Adrenal gland (tissue), 12 donors: ENCODE data around the gene MAP7D1. TPM values are rescaled to one million over a fixed set of nuclear protein-coding genes. Genes with fewer than 3 reads are reported as not detected.

Experiments
- DNase-seq, 7 donors: peaks; one replicate each; pipeline ENCODE4 v3.0.0-alpha.2; 2019 to 2020
- H3K27ac ChIP-seq, 5 donors: fragments of 200-600 bp; sonication (generic) in 4 of 5; 1 replicate in 3 of 5; 2 replicates in 2 of 5; pipeline versions ENCODE4 v1.5.1 to v1.8.0; 2016 to 2020; ENCODE audit warnings: mild to moderate bottlenecking in 1 of 5
- H3K27me3 ChIP-seq: fragments of 200-600 bp; 2 replicates; pipeline ENCODE4 v1.8.0; 2021
- H3K36me3 ChIP-seq, 2 donors: fragments of 200-600 bp; replicated peaks in 1 of 2; 1 replicate in 1 of 2; 2 replicates in 1 of 2; pipeline versions ENCODE4 v1.5.1 to v1.8.0; 2018 to 2022
- H3K4me1 ChIP-seq, 2 donors: fragments of 200-600 bp; replicated peaks in 1 of 2; 1 replicate in 1 of 2; 2 replicates in 1 of 2; pipeline versions ENCODE4 v1.5.1 to v1.8.0; 2018 to 2021
- H3K4me3 ChIP-seq, 4 donors: fragments of 200-600 bp; sonication (generic) in 3 of 4; one replicate each; pipeline ENCODE4 v1.5.1; 2016 to 2018
- H3K9me3 ChIP-seq, 3 donors: fragments of 200-600 bp; sonication (generic) in 1 of 3; replicated peaks in 1 of 3; 1 replicate in 2 of 3; 2 replicates in 1 of 3; pipeline versions ENCODE4 v1.5.1 to v1.8.0; 2016 to 2021
- POLR2A ChIP-seq, 2 donors: fragments of 450-650 bp; IDR thresholded peaks; one replicate each; pipeline ENCODE4 v1.6.1; 2017; ENCODE audit warnings: antibody characterized with exemption in 2 of 2, mild to moderate bottlenecking in 2 of 2, moderate library complexity in 1 of 2
- whole genome bisulfite sequencing, 4 donors: extraction: QIAGEN DNeasy Blood & Tissue Kit in 2 of 4; methylation state at CpG; one replicate each; pipeline versions ENCODE4 v1.1.5 to v1.1.7; 2013 to 2017; 5-methylcytosine and 5-hydroxymethylcytosine counted together
- intact Hi-C, 2 donors: fragments of 100-400 bp; cut with DNase I; formaldehyde crosslinking; loops; one replicate each; pipeline versions ENCODE4 v1.14.1 to v1.15.0; 2022 to 2023
- polyA plus RNA-seq, 3 donors: library from polyadenylated mRNA; stranded (reverse); fragments of 200-250 nt in 2 of 3; fragments of 350-450 nt in 1 of 3; fragmentation: Illumina TruSeq in 1 of 3; extraction: RNeasy Lipid Tissue Mini Kit (QIAGEN cat#74804) in 1 of 3; gene quantifications; one replicate each; pipeline ENCODE4 v1.2.3, GENCODE V29; 2013 to 2014
- total RNA-seq, 9 donors: library from RNA; depleted of rRNA in 4 of 9; stranded (reverse); fragments of >200 nt in 4 of 9; fragments of 120-200 nt in 1 of 9; fragmentation: NEBNext Ultra II Directional in 1 of 9; extraction: Animal tissue kit (Norgen Biotek cat#: 25700) in 1 of 9; gene quantifications; one replicate each; pipeline versions ENCODE4 v1.1.0 to v1.2.4, GENCODE V29; 2013 to 2023
- TF ChIP-seq, protein P1 (sequence below), 6 experiments: fragments of 450-650 bp in 4 of 6; fragments of 200-600 bp in 2 of 6; sonication (generic) in 1 of 6; IDR thresholded peaks; 1 replicate in 5 of 6; 2 replicates in 1 of 6; pipeline versions ENCODE4 v1.5.1 to v1.8.0; 2016 to 2021; ENCODE audit warnings: antibody characterized with exemption in 6 of 6, mild to moderate bottlenecking in 2 of 6, moderate library complexity in 1 of 6
- donor health status: healthy with polysubstance abuse.
- donor health status: Bipolar disorder and iron deficiency.
- donor health status: DM: yes; HTN: yes; CAD: no.
- donor health status: DM: no; HTN: no; CAD: no.
- donor health status: DM: no; HTN: no; CAD: no.
- donor health status: DM: yes; HTN: yes; CAD: no.

Gene MAP7D1
- total and polyA plus RNA-seq, 12 donors = 11.8 to 121 (median 68.3) TPM

DNA sequence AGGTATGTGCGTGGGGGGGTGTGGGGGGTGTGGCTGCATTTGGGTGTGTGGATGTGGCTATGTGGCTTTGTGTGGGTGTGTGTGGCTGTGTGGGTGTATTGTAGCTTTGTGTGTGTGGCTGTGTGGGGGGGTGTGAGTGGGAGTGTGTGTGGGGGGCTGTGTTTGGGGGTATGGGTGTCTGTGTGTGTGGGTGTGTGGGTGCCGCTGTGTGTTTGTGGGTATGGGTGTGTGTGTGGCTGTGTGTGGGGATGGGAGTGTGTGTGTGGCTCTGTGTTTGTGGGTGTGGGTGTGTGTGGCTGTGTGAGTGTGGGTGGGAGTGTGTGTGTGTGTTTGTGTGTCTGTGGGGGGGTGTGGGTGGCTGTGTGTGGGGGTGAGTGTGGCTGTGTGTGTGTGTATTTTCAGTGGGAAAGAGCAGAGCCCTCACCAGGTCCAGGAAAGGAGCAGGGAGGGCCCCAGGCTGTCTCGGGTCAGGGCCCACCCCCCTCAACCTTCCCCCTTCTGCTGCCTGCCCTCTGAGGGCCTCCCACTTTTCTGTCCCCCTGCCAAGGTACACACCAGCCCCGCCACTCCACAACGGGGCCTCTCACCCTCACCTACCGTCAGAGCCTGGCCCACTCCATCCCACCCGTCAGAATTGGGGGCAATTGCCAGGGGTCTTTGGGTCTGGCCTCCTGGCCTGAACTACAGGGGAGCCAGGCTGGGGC is 29.0 kb upstream of the MAP7D1 start:
- intact Hi-C loops = no loop called here
- H3K4me3 ChIP-seq = no peak overlapping the region
- DNase-seq = no peak
- H3K4me1 ChIP-seq = peaks cover 0 to 6% of the 10 kb centered on the region in 2 donors
- peaks cover 3% of the 10 kb centered on the region for H3K27me3 ChIP-seq
- H3K36me3 ChIP-seq = no peaks in the 10 kb centered on the region
- H3K9me3 ChIP-seq = no peaks in the 10 kb centered on the region
- TF ChIP-seq, protein P1, sequence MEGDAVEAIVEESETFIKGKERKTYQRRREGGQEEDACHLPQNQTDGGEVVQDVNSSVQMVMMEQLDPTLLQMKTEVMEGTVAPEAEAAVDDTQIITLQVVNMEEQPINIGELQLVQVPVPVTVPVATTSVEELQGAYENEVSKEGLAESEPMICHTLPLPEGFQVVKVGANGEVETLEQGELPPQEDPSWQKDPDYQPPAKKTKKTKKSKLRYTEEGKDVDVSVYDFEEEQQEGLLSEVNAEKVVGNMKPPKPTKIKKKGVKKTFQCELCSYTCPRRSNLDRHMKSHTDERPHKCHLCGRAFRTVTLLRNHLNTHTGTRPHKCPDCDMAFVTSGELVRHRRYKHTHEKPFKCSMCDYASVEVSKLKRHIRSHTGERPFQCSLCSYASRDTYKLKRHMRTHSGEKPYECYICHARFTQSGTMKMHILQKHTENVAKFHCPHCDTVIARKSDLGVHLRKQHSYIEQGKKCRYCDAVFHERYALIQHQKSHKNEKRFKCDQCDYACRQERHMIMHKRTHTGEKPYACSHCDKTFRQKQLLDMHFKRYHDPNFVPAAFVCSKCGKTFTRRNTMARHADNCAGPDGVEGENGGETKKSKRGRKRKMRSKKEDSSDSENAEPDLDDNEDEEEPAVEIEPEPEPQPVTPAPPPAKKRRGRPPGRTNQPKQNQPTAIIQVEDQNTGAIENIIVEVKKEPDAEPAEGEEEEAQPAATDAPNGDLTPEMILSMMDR (IDR thresholded peaks at IDR 0.05) = no peak
- no peak for TF ChIP-seq POLR2A (IDR thresholded peaks at IDR 0.05)
- H3K27ac ChIP-seq = no peak overlapping the region
- 54 to 76% (median 63%) methylated on average over 6 to 7 of the region's 7 CpGs for WGBS, 4 donors

- peaks cover 3% of the 10 kb centered on the region for H3K27me3 ChIP-seq
- H3K27ac ChIP-seq = no peak overlapping the region
- H3K36me3 ChIP-seq = no peaks in the 10 kb centered on the region
- peaks cover 3 to 10% of the 10 kb centered on the region in 2 donors for H3K4me1 ChIP-seq
- H3K4me3 ChIP-seq = no peak overlapping the region
- DNase-seq = peak in 1 of 7 donors; percentile 29
- TF ChIP-seq POLR2A (IDR thresholded peaks at IDR 0.05) = no peak
- TF ChIP-seq, protein P1 (IDR thresholded peaks at IDR 0.05) = no peak
- WGBS, 4 donors = 65 to 77% (median 72%) methylated on average over 7 to 11 of the region's 11 CpGs
- no peaks in the 10 kb centered on the region for H3K9me3 ChIP-seq
- intact Hi-C loops = no loop called here
These were observed 27.6 kb upstream of the MAP7D1 start for GRCh38 chr1:36128126-36128904.

DNA sequence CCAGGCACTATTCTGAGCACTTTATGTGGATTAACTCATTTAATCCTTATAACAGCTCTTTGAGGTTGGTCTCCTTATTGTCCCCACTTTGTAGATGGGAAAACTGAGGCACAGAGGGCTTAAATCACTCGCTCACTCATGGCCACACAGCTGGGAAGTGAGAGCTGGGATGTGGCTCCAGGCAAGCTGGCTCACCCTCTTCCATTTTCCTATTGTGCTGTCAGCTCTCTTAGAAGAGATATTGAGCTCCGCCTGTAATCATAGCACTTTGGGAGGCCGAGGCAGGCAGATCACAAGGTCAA is 27.1 kb upstream of the MAP7D1 start:
- Histone ChIP-seq H3K4me1 (peaks cover 3 to 16% of the 10 kb centered on the region in 2 donors), H3K4me3 (no peak overlapping the region), H3K9me3 (no peaks in the 10 kb centered on the region), H3K27me3 (peaks cover 3% of the 10 kb centered on the region), H3K36me3 (no peaks in the 10 kb centered on the region), H3K27ac (no peak overlapping the region)
- intact Hi-C loops = no loop called here
- TF ChIP-seq POLR2A (IDR thresholded peaks at IDR 0.05) = no peak
- TF ChIP-seq, protein P1 (IDR thresholded peaks at IDR 0.05) = no peak
- no peak for DNase-seq
- WGBS, 4 donors = 82 to 90% (median 89%) methylated on average over 3 of the region's 3 CpGs

GRCh38 chr1:36132029-36132428 is 23.9 kb upstream of the MAP7D1 start:
- no peaks in the 10 kb centered on the region for H3K27me3 ChIP-seq
- WGBS, 4 donors = 76 to 88% (median 81%) methylated on average over 3 of the region's 3 CpGs
- no peak for DNase-seq
- peaks cover 0 to 6% of the 10 kb centered on the region in 2 donors for H3K36me3 ChIP-seq
- peaks cover 7 to 35% of the 10 kb centered on the region in 2 donors for H3K4me1 ChIP-seq
- TF ChIP-seq, protein P1 (IDR thresholded peaks at IDR 0.05) = no peak
- H3K27ac ChIP-seq = no peak overlapping the region
- intact Hi-C loops = loop anchor here (5.0 kb wide), 1 partner anchor 35 kb away; no protein-coding TSS in a partner anchor
- no peak overlapping the region for H3K4me3 ChIP-seq
- H3K9me3 ChIP-seq = no peaks in the 10 kb centered on the region
